ENCODE data around the gene CD58.
A peak's percentile ranks its signal among the peaks of the same experiment; 100 is the strongest.

CD58 gene

GRCh38 chr1:116501125-116501869 is 69.5 kb downstream of the CD58 start:
- TF ChIP-seq CTCF (conservative IDR thresholded peaks at IDR 0.05; ENCODE audit: control insufficient read depth, insufficient read depth, low read depth, low read length), result no peak
- H3K4me3 ChIP-seq (ENCODE audit: control insufficient read depth, low read depth, low read length), result no peak overlapping the region
- no peak for DNase-seq (ENCODE audit: low read depth)

DNA sequence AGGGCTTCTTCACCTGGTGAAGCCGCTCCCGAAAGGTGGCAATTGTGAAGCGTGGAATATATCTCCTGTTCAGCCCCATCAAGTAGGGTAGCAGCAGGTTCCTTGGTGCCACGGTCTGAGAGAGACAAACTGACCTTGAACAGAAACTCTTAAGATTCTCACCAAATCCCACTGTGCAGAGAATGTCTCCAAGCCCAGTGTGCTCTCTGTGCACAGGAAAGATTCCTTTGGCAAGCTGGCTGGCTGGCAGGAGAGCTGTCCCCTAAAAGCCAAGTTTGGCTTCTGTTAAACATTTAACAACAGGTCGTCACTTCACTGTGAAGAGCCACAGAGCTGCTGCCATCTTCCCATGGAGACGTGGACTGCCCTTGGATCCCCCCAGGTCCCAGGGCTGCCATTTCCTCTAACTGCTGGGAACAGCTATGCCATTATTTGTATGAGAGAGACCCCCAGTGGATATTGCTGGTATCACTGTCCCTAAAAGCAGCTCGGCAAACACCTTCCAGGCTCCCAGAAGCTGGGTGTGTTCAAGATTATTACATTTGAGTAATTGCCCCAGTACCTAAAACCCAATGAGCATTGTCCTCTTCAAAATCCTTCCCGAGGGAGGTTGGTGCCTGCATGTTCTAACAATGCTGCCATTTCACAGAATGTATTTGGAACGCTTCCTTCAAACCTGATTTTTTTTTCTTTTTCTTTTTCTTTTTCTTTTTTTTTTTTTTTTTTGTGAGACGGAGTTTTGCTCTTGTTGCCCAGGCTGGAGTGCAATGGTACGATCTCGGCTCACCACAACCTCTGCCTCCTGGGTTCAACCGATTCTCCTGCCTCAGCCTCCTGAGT is 71.8 kb downstream of the CD58 start:
- no peak overlapping the region for H3K4me3 ChIP-seq (ENCODE audit: control insufficient read depth, low read depth, low read length)
- TF ChIP-seq CTCF (conservative IDR thresholded peaks at IDR 0.05; ENCODE audit: control insufficient read depth, insufficient read depth, low read depth, low read length), result peak; percentile 91
- peak; percentile 71 for DNase-seq (ENCODE audit: low read depth)

GRCh38 chr1:116497656-116498055 is 73.2 kb downstream of the CD58 start:
- no peak overlapping the region for H3K4me3 ChIP-seq (ENCODE audit: control insufficient read depth, low read depth, low read length)
- TF ChIP-seq CTCF (conservative IDR thresholded peaks at IDR 0.05; ENCODE audit: control insufficient read depth, insufficient read depth, low read depth, low read length), result no peak
- peak; percentile 89 for DNase-seq (ENCODE audit: low read depth)

- H3K4me3 ChIP-seq (ENCODE audit: control insufficient read depth, low read depth, low read length), result no peak overlapping the region
- no peak for DNase-seq (ENCODE audit: low read depth)
- no peak for TF ChIP-seq CTCF (conservative IDR thresholded peaks at IDR 0.05; ENCODE audit: control insufficient read depth, insufficient read depth, low read depth, low read length)
These were observed 73.9 kb downstream of the CD58 start for GRCh38 chr1:116496898-116497297.

GRCh38 chr1:116496380-116496779 is 74.4 kb downstream of the CD58 start:
- DNase-seq (ENCODE audit: low read depth), result peak; percentile 82
- TF ChIP-seq CTCF (conservative IDR thresholded peaks at IDR 0.05; ENCODE audit: control insufficient read depth, insufficient read depth, low read depth, low read length), result no peak
- H3K4me3 ChIP-seq (ENCODE audit: control insufficient read depth, low read depth, low read length), result no peak overlapping the region

DNA sequence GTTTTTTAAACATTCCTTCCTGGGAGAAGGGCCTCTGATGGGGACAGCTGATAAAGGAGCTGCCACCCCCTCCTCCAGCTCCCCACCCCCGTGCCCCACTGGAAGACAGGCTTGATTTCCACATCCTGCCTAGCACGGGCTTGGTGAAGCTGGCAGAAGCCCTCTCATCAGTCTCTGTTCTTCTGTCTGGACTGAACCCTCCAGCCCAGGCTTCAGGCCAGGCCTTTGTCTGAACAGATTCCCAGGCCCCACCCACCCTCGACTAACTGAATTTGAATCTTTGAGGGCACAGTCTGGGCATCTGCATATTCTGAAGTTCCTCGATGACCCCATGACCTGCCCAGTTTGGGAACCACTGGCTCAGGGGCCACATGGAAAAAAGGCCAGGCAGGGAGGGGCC is 75.3 kb downstream of the CD58 start:
- no peak overlapping the region for H3K4me3 ChIP-seq (ENCODE audit: control insufficient read depth, low read depth, low read length)
- TF ChIP-seq CTCF (conservative IDR thresholded peaks at IDR 0.05; ENCODE audit: control insufficient read depth, insufficient read depth, low read depth, low read length), result no peak
- DNase-seq (ENCODE audit: low read depth), result no peak
